Measurements from ENCODE around the gene WDR73. TPM values are rescaled to one million over a fixed set of nuclear protein-coding genes. Genes with fewer than 3 reads are reported as not detected.
"Not testable (repeated sequence)": the region's sequence is repeated elsewhere in the genome, so short reads cannot be mapped to it uniquely, and the experiment has no call there.

The WDR73 gene
- total RNA-seq, 1 experiment from 2014 or later: 29.5 TPM

DNA sequence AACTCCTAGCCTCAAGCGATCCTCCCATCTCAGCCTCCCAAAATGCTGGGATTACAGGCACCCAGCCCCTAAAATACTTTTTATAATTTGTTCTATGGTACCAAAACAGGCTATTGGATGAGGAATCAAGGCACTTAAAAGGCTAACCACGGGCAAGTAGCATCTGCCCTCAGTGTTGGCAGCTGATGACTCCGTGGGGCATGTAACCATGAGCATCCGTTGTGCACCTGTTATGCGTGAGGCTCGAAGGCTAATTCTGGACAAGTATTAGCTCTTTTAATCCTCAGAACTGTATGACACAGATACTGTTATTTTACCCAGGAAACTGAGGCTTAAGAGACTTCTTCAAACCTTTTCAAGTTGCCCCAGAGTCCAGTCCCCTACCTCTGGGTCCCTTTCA lies 10.2 kb downstream of the WDR73 start:
- no peak for DNase-seq
- TF ChIP-seq EZH2 (IDR thresholded peaks at IDR 0.05; ENCODE audit: low read depth): no peak
- TF ChIP-seq, protein P1, sequence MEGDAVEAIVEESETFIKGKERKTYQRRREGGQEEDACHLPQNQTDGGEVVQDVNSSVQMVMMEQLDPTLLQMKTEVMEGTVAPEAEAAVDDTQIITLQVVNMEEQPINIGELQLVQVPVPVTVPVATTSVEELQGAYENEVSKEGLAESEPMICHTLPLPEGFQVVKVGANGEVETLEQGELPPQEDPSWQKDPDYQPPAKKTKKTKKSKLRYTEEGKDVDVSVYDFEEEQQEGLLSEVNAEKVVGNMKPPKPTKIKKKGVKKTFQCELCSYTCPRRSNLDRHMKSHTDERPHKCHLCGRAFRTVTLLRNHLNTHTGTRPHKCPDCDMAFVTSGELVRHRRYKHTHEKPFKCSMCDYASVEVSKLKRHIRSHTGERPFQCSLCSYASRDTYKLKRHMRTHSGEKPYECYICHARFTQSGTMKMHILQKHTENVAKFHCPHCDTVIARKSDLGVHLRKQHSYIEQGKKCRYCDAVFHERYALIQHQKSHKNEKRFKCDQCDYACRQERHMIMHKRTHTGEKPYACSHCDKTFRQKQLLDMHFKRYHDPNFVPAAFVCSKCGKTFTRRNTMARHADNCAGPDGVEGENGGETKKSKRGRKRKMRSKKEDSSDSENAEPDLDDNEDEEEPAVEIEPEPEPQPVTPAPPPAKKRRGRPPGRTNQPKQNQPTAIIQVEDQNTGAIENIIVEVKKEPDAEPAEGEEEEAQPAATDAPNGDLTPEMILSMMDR (conservative IDR thresholded peaks at IDR 0.05): no peak
- no peaks in the 10 kb centered on the region for H3K9me2 ChIP-seq (ENCODE audit: insufficient read depth)
- H3K79me2 ChIP-seq (ENCODE audit: low read depth): no peaks in the 10 kb centered on the region
- intact Hi-C loops (cut with micrococcal nuclease; ENCODE audit: unreplicated experiment): no loop called here
- H3F3A ChIP-seq (ENCODE audit: insufficient read depth, low read depth): peaks cover 16% of the 10 kb centered on the region; the same call in 1 of the 2 replicates
- no TSS peak for BruUV-seq (replicated peaks)
- peaks cover 21% of the 10 kb centered on the region; the same call in 1 of the 2 replicates for H3K36me3 ChIP-seq (ENCODE audit: low read depth)
- CTCF ChIA-PET: no interaction called here
- H3K9me3 ChIP-seq (ENCODE audit: insufficient read depth, low read depth): no peaks in the 10 kb centered on the region
- no peaks in the 10 kb centered on the region for H3K27me3 ChIP-seq (ENCODE audit: insufficient read depth, low read depth)
- no peaks in the 10 kb centered on the region for H4K20me1 ChIP-seq (ENCODE audit: insufficient read depth)
- H3K4me2 ChIP-seq: no peak overlapping the region
- no peaks in the 10 kb centered on the region for H3K4me1 ChIP-seq (replicated peaks; ENCODE audit: insufficient read depth)
- H2AFZ ChIP-seq: no peak overlapping the region
- POLR2A ChIA-PET (ENCODE audit: unreplicated experiment): no interaction called here
- no peak overlapping the region for H3K4me3 ChIP-seq
- H3K27ac ChIP-seq: no peak overlapping the region

DNA sequence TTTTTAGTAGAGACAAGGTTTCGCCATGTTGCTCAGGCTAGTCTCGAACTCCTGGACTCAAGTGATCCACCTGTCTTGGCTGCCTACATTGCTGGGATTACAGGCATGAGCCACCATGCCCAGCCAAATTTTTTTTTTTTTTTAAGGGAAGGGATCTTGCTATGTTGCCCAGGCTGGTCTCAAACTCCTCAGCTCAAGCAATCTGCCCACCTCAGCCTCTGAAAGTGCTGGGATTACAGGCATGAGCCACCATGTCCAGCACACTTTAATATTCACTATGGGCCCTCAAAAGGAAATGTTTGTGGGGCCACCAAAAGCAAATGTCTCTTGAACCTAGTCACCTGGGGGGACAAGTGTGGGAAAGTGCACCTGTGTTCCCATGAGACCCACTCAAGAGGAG lies 11.4 kb downstream of the WDR73 start:
- H3K4me2 ChIP-seq; H3K27me3 ChIP-seq (ENCODE audit: insufficient read depth, low read depth); CTCF ChIA-PET; H3K9me2 ChIP-seq (ENCODE audit: insufficient read depth); H4K20me1 ChIP-seq (ENCODE audit: insufficient read depth); H3K27ac ChIP-seq; DNase-seq; H2AFZ ChIP-seq; H3K9me3 ChIP-seq (ENCODE audit: insufficient read depth, low read depth); H3K4me1 ChIP-seq (replicated peaks; ENCODE audit: insufficient read depth); H3K4me3 ChIP-seq; intact Hi-C loops (cut with micrococcal nuclease; ENCODE audit: unreplicated experiment); H3K79me2 ChIP-seq (ENCODE audit: low read depth): not testable (repeated sequence)
- Histone ChIP-seq H3K36me3 (ENCODE audit: low read depth) (0 out of 2 replicates have a peak, but pooled peaks cover 22% of the 10 kb centered on the region), H3F3A (ENCODE audit: insufficient read depth, low read depth) (peaks cover 23% of the 10 kb centered on the region)
- BruUV-seq (replicated peaks): TSS peak; percentile 4
- POLR2A ChIA-PET (ENCODE audit: unreplicated experiment): interaction anchor here (0.6 kb wide), 1 partner anchor 28 kb away, joined by 5 read pairs; no protein-coding TSS in a partner anchor

DNA sequence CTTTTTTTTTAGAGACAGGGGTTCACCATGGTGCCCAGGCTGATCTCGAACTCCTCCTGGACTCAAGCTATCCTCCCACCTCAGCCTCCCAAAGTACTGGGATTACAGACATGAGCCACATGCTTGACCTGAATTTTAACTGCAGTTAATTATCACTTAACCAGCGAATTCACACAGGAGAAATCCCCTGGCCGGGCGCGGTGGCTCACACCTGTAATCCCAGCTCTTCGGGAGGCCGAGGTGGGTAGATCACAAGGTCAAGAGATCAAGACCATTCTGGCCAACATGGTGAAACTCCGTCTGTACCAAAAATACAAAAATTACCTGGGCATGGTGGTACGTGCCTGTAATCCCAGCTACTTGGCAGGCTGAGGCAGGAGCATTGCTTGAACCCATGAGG lies 12.2 kb downstream of the WDR73 start:
- H3K79me2 ChIP-seq (ENCODE audit: low read depth); POLR2A ChIA-PET (ENCODE audit: unreplicated experiment); H3K27me3 ChIP-seq (ENCODE audit: insufficient read depth, low read depth); H3K9me3 ChIP-seq (ENCODE audit: insufficient read depth, low read depth); DNase-seq; H3K4me2 ChIP-seq; H2AFZ ChIP-seq; H4K20me1 ChIP-seq (ENCODE audit: insufficient read depth); BruUV-seq (replicated peaks); CTCF ChIA-PET; H3K4me1 ChIP-seq (replicated peaks; ENCODE audit: insufficient read depth); intact Hi-C loops (cut with micrococcal nuclease; ENCODE audit: unreplicated experiment); H3K4me3 ChIP-seq; H3K27ac ChIP-seq; H3K9me2 ChIP-seq (ENCODE audit: insufficient read depth): not testable (repeated sequence)
- Histone ChIP-seq H3K36me3 (ENCODE audit: low read depth) (0 out of 2 replicates have a peak, but pooled peaks cover 22% of the 10 kb centered on the region), H3F3A (ENCODE audit: insufficient read depth, low read depth) (peaks cover 23% of the 10 kb centered on the region)

DNA sequence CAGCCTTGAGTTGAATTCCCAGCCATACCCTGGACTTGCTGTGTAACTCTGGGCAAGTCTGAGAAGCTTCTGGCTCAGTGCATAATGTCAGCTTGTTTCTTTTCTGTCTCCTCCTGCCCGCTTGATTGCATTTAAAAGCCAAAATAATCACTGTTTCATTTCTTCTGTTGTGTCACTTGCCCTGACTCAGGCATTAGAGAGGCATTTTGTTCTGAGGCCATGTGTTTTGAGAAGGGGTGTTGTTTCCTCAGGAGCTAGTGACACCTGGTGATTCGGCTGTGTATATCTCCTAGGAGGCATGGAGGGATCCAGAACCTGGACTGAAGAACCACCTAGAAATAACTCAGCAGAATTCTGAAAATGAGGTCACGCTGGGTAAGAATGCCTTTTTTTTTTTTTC lies 16.0 kb downstream of the WDR73 start:
- no TSS peak for BruUV-seq (replicated peaks)
- DNase-seq: no peak
- H3K4me3 ChIP-seq: no peak overlapping the region
- H3K4me1 ChIP-seq (replicated peaks; ENCODE audit: insufficient read depth): peaks cover 15% of the 10 kb centered on the region; the same call in 1 of the 2 replicates
- H3K9me2 ChIP-seq (ENCODE audit: insufficient read depth): no peaks in the 10 kb centered on the region
- peaks cover 20% of the 10 kb centered on the region for H3F3A ChIP-seq (ENCODE audit: insufficient read depth, low read depth)
- H2AFZ ChIP-seq: no peak overlapping the region
- intact Hi-C loops (cut with micrococcal nuclease; ENCODE audit: unreplicated experiment): no loop called here
- H3K27me3 ChIP-seq (ENCODE audit: insufficient read depth, low read depth): no peaks in the 10 kb centered on the region
- ChIA-PET CTCF (interaction anchor here (0.6 to 0.7 kb wide), 2 partner anchors 68 to 74 kb away, joined by 3 to 6 read pairs; no protein-coding TSS in a partner anchor), POLR2A (ENCODE audit: unreplicated experiment) (interaction anchor here (0.6 kb wide), 1 partner anchor 50 kb away, joined by 5 read pairs; no protein-coding TSS in a partner anchor)
- 0 out of 2 replicates have a peak, but pooled peaks cover 18% of the 10 kb centered on the region for H3K36me3 ChIP-seq (ENCODE audit: low read depth)
- H3K4me2 ChIP-seq: no peak overlapping the region
- H4K20me1 ChIP-seq (ENCODE audit: insufficient read depth): peaks cover 4% of the 10 kb centered on the region; the same call in 1 of the 2 replicates
- H3K9me3 ChIP-seq (ENCODE audit: insufficient read depth, low read depth): no peaks in the 10 kb centered on the region
- H3K27ac ChIP-seq: no peak overlapping the region
- TF ChIP-seq, protein P1 (conservative IDR thresholded peaks at IDR 0.05): peak; percentile 28; the same call in 1 of the 2 replicates
- no peak for TF ChIP-seq EZH2 (IDR thresholded peaks at IDR 0.05; ENCODE audit: low read depth)
- H3K79me2 ChIP-seq (ENCODE audit: low read depth): peaks cover 4% of the 10 kb centered on the region
